Suppressor macrophage (primary cell): Measurements from ENCODE around the gene PTGES2.

Experiments used
- DNase-seq, 4 experiments: peaks; one replicate each; pipeline ENCODE4 v3.0.0-alpha.2; 2020 to 2022

Gene PTGES2

DNA sequence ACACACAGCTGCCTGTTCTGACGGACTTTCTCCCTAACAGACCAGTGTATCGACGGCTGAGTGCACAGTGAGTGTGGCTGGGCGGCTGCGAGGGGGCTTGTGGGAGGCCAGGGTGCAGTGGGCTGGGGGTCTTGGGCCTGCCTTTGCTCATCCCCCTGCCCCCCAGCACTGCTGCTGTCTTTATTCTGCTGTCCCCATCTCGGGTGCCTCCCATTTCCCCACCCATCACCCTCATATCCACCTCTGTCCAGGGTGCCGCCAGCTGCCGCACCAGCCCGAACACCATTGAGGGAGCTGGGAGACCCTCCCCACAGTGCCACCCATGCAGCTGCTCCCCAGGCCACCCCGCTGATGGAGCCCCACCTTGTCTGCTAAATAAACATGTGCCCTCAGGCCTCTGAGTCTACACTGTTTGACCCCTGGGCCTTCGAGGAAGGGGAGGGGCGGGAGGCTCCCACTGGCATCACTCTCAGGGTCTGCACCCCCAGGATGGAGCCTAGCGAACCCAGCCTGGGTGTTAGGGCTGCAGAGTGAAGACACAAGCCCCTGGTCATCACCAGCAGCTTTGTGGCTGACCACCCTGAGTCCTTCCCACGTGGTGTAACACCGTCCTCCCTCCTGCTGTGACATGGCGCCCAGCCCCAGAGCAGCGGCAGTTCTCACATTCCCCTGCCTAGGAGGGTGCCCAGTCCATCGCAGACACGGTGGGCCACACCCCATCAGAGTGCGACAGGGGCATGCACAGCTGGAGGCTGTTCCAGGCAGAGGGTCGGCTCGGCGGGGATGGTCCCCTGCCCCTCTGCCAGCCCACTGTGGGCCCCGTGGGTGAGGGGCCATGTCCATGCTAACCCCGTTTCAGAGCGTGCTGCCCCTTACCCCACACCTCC, 25.8 kb upstream of the PTGES2 start:
- no peak for DNase-seq

DNA sequence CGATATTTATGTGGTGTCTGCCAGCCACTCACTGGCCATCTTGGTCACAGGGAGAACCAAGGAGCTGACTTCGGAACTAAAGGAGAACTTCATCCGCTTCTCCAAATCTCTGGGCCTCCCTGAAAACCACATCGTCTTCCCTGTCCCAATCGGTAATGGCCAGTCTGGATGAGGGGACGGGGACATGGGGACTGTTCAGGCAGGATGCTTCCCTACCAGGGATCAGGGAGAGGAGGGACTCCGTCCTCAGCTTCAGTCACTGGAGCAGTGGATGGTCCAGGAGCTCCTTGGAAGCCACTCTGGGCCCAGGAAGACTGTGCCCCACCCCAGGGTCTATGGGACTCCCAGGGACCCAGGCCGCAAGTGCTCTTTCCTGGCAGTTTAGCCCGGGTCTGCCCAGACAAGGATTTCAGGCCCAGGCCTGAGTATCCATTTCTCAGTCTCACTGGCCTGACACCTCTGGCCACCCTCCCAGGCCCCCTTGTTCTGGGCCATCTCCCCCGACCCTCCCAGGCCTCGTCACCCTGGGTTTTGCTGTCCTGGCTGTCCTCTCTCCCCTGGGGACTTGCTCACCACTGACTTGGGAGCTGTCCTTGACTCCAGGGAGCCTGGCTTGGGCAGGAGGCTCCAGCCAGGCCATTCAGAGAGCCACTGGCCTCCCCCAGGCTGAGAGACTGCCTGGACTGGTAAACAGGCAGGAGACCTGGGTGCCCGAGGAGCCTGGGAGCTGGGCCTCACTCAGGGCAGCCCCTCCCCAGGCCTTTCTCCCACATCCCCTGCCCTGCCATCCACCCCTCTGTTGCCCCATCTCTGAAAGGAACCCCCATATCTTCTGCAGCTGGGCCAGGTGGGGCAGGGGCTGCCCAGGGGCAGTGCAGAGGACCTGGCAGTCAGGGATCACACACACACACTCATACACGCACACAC, 24.9 kb upstream of the PTGES2 start:
- DNase-seq: no peak

DNA sequence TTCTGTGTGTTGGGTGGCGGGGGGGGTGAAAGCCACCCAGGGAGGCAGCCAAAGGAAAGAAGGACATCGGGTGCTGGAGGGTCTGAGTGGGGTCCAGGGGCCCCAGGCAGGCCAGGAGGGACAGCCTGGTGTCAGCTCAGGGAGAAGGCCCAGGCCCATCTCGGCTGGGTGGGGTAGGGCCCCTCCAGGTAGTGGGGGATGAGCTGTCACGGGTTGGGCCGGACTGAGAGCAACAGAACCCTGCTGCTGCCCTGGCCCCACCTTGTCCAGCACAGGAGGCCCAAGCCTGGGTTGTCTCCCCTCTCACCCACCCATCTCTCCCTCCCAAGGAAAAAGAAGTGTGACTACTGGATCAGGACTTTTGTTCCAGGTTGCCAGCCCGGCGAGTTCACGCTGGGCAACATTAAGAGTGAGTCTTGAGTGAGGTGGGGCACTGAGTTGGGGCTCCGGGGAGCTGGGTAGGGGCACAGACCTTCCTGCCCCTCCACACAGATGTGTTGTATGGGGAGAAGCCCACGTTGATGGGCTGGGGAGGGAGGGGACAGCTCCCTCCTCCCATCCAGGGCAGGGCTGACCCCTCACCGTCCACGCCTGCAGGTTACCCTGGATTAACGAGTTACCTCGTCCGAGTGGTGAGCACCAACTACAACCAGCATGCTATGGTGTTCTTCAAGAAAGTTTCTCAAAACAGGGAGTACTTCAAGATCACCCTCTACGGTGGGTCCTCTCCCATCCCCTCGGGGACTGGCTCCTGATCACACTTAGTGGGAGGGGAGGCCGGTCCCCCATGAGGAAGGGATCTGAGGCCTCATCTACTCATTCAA, 24.0 kb upstream of the PTGES2 start:
- no peak for DNase-seq

DNA sequence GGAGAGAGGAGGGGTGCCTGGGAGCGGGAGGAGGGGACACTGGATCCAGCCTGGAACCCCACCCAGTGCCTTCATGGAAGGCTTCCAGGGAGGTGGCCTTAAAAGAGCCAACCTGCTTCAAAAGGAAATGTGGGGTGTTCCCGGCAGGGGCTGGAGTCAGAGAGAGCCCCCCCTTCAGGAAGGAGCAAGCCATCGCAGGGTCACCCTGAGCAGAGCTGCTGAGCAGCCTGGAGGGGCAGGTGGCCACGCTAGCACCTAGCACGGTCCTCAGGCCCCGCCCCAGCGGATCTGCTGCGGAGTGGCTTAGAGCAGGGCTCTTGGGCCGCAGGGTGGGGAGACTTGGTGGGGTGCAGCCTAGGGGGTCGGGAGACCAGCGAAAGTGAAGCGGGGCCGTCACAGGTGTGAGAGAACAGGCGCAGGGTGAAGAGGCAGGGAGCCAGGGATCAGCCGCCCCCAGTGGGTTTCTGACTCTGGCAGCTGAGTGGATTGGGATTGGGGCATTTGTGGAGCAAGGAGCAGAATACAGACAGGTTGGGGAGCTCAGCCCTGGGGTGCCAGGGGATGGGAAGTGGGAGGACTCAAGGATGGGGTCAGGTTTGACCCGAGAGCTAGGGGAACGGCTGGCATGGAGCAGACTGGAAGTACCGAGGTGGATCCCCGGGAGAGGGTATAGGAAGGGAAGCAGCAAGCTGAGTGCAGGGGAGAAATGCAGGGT, 23.2 kb upstream of the PTGES2 start:
- DNase-seq: peak in 2 of 4 experiments; percentile 24 to 31

DNA sequence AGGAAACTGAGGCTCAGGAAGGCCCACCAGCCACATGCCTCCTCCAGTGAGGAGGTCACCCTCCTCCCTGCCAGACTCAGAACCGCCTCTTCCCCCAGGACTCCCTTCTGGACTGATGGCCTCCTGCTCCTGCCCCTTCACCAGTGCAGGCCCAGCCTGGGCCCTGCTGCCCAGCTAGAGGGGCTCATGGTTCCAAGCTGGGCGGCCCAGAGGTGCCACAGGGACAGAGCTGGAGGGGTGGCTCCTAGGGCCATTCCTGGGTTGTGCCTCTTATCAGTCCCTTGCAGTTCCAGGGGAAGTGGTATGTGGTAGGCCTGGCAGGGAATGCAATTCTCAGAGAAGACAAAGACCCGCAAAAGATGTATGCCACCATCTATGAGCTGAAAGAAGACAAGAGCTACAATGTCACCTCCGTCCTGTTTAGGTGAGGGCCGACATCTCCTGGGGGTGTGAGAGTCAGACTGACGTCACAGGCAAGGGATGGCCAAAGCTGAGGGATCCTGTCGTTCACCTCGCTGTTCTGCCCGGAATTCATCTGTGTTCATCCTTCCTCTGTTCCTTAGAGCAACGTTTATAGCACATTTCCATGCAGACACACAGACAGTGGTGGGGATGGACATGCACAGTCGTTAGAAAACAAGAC, 22.5 kb upstream of the PTGES2 start:
- DNase-seq: no peak

DNA sequence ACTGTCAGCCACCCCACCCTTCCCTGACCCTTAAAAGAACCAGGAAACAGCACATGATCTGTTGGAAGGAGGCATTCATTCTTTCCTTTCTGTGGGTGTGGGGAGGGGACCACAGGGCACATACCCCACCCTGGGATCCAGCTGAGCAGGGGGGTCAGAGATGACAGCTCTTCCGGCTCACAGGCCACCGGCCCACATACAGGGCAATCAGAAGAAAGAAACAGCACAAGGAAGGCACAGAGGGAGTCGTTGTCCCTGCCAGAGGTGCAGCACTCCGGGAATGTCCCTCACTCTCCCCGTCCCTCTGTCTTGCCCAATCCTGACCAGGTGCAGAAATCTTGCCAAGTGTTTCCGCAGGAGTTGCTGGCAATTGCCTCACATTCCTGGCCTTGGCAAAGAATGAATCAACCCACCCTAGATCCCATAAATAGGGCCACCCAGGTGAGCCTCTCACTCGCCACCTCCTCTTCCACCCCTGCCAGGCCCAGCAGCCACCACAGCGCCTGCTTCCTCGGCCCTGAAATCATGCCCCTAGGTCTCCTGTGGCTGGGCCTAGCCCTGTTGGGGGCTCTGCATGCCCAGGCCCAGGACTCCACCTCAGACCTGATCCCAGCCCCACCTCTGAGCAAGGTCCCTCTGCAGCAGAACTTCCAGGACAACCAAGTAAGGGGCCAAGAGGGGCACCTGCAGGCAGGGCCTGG, 21.6 kb upstream of the PTGES2 start, which contains the start of gene LCN2:
LCN2 (plus strand) TSS at position 453 of the 701 bp plus-strand sequence; CDS start at position 526, 73 bp downstream.
- no peak for DNase-seq

DNA sequence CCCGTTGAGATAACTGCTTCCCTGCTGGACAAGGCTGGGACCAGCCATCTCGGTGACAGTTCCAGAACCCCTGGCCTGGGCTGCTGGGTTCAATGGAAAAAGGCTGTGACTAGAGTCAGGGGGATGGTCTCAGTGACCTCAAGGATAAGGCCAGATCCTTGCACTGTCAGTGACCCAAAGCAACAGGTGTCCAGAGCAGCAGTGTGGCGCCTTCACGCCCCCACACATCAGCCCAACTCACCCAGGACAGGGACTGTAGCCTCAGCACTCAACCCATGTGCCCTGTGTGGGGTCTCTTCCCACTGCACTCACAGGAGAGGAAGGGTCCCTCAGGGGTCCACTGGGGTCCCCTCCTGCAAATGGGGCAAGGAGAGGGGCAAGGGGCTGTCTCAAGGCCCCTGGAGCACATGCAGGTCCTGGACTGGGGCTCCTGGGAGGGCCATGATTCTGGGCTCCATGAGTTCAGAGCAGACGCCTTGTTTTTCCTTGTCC, 21.0 kb upstream of the PTGES2 start:
- DNase-seq: no peak

DNA sequence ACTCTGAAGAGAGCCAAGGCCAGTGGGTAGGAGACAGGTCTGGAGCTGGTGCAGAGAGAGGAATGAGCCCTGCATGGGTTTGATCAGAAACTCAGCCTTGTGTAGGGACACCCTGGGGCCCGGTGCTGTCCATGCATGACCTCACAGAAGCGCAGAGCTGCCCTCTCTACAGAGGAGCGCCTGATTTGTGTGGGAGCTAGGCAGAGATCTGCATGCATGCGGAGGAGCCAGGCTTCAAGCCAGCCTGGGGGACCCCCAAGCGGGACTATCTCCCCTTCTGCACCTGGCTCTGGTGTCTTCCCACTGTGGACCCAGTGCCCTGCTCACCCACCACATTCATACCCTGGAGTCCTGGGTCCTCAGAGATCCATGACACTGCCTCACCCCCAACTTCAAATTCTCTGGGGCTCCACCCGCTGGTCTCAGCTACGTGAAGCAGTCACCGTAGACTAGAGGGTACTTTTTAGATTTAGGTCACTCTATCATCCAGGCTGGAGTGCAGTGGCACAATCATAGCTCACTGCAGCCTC, 19.1 kb upstream of the PTGES2 start:
- DNase-seq: no peak

DNA sequence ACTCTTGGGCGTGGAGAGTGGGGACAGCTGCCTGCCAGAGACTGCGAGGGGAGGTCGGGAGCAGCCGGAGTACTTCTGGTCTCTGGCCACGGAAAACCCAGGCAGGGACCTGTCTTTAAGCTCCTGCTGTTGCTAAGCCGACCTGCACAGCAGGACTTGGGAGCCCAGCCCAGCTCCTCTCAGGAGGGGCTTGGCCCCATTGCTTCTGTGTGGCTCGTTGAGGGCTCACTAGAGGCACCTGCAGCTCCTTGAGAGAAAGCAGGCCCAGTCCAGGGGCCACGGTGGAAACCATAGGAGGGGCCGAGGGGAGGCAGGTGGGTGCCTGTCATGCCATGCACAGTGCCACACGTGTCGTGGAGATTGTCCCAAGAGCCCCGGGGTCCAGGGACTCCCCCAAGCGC, 18.4 kb upstream of the PTGES2 start:
- DNase-seq: no peak

DNA sequence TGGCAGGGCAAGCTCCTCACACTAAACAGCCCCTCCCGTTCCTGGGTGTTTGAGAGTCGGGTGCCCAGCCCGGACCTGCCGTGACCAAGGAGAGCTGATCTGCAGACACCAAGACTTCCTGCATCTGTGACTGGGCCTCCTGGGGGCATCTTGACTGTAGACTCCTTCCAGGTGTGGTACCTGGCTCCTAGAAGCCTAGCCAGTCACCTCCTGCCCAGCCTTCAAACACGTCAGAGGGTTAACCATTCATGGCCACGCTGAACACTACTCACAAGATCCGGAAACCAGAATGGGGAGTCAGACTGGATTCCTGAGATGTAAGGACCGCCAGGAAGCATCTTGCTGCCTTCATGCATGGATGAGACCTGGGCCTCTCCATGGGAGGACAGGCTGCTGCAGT, 18.0 kb upstream of the PTGES2 start:
- no peak for DNase-seq

DNA sequence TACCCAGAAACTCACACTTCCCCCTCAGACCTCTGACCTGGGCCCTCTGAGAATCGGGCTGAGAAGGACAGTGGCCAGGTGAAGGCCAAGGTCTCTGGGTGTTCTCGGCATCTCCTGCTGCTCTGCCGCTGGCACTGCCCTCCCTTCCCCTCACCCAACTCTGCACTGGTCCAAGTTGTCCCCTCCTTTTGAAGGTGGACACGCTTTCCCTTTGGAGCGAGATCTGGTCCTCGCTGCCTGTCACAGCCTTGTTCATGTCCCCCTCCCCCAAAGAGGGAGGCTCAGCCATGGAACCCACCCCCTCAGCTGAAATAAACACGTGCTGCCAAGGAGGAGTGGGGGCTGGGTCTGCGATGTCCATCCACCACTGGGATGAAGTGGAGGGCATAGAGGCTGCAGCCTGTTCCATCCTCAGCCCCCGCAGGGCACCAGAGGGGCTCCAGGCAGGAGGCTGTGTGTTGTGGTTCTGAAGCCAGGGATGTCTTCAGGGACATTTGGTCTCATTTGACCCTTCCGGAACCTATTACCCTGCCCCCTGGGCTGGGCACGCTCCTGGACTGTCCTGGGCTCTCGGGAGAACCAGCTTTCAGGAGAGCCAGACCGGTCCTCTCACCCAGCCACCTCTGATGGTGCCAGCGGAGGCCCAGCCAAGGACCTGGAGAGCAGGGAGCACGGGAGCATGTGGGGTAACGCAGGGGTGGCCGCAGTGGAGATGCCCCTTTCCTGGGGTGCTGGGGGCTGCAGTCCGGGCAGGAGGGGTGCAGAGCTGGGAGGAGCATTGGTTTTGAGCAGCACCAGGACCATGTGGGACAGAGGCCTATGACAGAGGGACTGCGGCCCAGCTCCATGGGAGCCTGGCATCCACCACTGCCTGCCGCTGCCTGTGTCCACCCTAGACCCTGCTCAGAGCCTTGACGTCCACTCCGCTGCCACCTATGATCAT, 17.0 kb upstream of the PTGES2 start:
- no peak for DNase-seq

DNA sequence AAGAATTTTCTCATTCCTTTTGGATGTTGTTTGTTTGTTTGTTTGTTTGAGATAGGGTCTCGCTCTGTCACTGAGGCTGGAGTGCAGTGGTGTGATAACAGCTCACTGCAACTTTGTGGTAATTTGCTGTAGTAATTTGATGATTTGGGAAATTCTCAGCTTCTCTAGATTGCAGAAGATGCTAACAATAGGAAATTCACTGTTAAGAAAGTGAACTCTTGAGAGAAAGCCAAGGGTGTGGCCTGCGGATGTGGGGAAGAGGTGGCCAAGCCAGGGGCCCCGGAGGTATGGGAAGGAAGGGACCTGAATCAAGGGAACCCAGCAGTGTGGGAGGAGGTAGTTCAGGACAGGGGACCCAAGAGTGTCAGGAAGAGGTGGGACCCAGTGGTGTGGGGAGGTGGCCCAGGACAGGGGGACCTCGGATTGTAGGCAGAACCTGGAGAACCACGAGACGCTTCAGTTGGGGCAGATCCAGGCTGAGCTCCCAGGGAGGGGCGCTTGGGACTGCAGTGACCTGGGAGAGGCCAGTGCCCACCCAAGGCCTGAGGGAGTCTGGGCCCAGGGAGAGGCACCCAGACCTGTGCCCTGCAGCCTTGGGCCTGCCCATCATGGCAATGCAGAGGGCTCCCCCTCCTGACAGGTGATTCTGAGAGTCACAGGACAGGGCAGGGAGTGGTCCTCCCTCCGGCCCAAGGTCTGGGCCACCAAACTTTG, 16.2 kb upstream of the PTGES2 start:
- DNase-seq: no peak

DNA sequence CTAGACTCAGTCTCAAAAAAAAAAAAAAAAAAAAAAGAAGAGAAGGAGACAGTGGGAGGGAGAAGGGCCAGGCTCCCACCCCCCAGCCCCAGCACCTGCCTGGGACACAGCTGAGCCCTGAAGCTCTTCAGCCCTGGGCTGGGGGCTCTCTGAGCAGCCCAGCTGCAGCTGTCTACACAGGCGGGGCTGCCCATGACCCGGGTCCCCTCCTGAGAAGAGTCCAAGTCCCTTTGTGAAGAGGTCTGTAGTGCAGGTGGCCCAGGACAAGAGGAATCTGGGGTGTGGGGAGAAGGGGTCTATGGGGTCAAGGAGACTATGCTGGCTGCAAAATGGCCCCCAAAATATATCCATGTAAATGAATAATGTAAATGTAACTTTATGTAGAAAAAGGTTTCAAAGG, 15.1 kb upstream of the PTGES2 start:
- DNase-seq: no peak

DNA sequence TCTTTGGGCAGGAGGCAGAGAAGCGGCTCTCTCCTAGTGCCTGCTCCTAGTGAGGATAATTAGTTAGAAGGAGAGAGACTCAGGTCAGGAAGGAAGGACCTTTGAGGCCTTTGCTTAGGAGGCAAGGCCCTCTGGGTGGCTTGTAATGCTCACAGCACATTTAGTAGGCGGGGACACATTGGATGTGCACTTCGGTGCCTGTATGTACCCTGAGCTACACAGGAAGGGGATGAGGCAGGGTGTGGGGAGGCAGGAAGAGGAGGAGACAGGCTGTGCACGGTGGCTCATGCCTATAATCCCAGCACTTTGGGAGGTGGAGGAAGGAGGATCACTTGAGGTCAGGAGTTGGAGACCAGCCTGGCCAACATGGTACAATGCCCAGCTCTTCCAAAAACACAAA, 14.5 kb upstream of the PTGES2 start:
- DNase-seq: no peak

DNA sequence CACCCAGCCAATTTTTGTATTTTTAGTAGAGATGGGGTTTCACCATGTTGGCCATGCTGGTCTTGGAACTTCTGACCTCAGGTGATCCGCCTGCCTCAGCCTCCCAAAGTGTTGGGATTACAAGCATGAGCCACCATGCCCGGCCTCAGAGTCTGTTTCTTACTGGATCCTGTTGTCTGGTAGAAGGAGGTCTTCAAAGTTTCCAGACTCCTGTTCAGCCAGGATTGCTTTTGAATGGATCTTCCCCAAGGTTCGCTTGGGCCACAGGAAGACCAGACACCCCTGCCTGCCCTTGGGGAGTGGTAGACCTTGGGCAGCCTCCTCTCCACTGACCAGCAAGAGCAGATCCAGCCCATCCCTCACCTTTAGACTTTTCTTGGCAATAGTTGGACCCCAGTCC, 14.1 kb upstream of the PTGES2 start:
- DNase-seq: no peak

DNA sequence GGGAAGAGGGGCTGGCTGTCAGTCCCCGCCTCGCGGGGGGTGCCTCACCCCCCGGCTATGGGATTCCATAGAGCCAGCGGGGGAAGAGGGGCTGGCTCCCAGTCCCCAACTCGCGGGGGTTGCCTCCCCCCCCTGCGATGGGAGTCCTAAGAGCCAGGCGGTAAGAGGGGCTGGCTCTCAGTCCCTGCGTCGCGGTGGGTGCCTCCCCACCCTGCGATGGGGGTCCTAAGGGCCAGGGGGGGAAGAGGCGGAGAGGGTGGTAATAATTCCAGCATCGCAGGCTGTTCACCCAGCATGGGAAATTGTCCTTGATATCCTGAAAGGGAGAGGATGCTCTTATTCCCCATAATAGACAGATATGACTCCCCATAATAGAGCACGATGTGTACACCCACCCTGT, 12.1 kb upstream of the PTGES2 start:
- DNase-seq: no peak

DNA sequence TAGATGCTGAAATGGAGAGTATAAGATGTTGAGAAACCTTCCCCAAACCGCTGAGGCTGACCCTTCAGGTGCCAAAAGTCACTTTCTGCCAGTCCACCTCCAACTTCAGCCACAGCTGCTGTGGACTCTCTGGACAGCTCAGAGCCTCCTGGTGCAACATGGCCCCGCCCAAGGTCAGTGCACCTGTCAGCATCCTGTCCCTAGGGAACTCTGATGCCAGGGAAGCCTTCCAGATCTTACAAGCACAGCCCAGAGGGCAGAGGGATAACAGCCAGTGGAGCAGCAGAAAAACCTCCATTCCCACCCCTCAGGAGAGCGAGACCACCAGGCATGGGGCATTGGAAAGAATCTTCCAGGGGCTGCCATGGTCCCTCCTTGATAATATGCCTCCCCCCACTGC, 10.5 kb upstream of the PTGES2 start:
- DNase-seq: no peak
